ENCODE results near the gene SLC22A23. TPM values are rescaled to one million over a fixed set of nuclear protein-coding genes. Genes with fewer than 3 reads are reported as not detected.

Gene SLC22A23
- total RNA-seq, 2 experiments from 2014 or later = 13.4 to 13.6 TPM

- no peaks in the 10 kb centered on the region for H3K4me1 Mint-ChIP-seq (ENCODE audit: low read depth)
- Histone ChIP-seq H3K4me3 (ENCODE audit: low read length) (no peak overlapping the region), H3K27ac (ENCODE audit: low read depth in 1 of 2, low read length in 2 of 2) (no peak overlapping the region), H3K9me3 (ENCODE audit: control insufficient read depth in 1 of 2, insufficient read depth in 1 of 2, low read length in 2 of 2) (no peaks in the 10 kb centered on the region), H3K27me3 (ENCODE audit: control insufficient read depth in 1 of 2, insufficient read depth in 2 of 2, low read length in 2 of 2) (no peaks in the 10 kb centered on the region), H3K4me1 (ENCODE audit: insufficient read depth, low read length) (no peaks in the 10 kb centered on the region), H3K36me3 (ENCODE audit: insufficient read depth, low read length) (no peaks in the 10 kb centered on the region)
- H3K4me3 Mint-ChIP-seq = no peak overlapping the region
- ChIA-PET CTCF (interaction anchor here (0.7 kb wide), 1 partner anchor 44 kb away, joined by 3 read pairs; no protein-coding TSS in a partner anchor), POLR2A (no interaction called here)
- H3K36me3 Mint-ChIP-seq (ENCODE audit: low read depth) = no peaks in the 10 kb centered on the region
- intact Hi-C loops (cut with DNase I, micrococcal nuclease) = no loop called here
- H3K27ac Mint-ChIP-seq = no peak overlapping the region
- no peaks in the 10 kb centered on the region for H3K27me3 Mint-ChIP-seq
- DNase-seq (no peak), ATAC-seq (ENCODE audit: poor library complexity) (no peak)
- TF ChIP-seq, protein P1, sequence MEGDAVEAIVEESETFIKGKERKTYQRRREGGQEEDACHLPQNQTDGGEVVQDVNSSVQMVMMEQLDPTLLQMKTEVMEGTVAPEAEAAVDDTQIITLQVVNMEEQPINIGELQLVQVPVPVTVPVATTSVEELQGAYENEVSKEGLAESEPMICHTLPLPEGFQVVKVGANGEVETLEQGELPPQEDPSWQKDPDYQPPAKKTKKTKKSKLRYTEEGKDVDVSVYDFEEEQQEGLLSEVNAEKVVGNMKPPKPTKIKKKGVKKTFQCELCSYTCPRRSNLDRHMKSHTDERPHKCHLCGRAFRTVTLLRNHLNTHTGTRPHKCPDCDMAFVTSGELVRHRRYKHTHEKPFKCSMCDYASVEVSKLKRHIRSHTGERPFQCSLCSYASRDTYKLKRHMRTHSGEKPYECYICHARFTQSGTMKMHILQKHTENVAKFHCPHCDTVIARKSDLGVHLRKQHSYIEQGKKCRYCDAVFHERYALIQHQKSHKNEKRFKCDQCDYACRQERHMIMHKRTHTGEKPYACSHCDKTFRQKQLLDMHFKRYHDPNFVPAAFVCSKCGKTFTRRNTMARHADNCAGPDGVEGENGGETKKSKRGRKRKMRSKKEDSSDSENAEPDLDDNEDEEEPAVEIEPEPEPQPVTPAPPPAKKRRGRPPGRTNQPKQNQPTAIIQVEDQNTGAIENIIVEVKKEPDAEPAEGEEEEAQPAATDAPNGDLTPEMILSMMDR (IDR thresholded peaks at IDR 0.05) = no peak
- no peaks in the 10 kb centered on the region for H3K9me3 Mint-ChIP-seq
Measured at GRCh38 chr6:3397229-3398164, 59.4 kb downstream of the SLC22A23 start.

DNA sequence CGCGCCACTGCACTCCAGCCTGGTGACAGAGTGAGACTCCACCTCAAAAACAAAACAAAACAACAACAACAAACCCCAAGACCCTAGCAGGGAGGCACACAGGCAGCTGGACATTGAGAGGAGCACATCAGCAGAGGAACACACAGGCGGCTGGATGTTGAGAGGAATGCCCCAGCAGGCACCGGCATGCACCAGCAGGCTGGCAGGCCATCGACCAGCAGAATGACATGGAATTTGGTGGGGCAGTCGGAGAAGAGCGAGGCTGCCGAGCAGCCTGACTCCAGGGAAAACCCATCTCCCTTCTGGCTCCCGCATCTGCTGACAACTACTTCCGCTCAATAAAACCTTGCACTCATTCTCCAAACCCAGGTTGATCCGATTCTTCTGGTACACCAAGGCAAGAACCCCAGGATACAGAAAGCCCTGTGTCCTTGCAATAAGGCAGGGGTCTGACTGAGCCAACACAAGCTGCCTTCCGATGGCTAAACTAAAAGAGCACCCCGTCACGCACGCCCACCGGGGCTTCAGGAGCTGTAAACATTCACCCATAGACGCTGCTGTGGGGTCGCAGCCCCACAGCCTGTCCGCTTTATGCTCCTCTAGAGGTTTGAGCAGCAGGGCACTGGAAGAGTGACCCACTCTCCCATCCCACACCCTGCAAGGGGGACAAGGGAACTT is 60.2 kb downstream of the SLC22A23 start:
- ChIA-PET POLR2A (no interaction called here), CTCF (no interaction called here)
- no peaks in the 10 kb centered on the region for H3K9me3 Mint-ChIP-seq
- Histone ChIP-seq H3K4me3 (ENCODE audit: low read length) (no peak overlapping the region), H3K9me3 (ENCODE audit: control insufficient read depth in 1 of 2, insufficient read depth in 1 of 2, low read length in 2 of 2) (no peaks in the 10 kb centered on the region), H3K27me3 (ENCODE audit: control insufficient read depth in 1 of 2, insufficient read depth in 2 of 2, low read length in 2 of 2) (no peaks in the 10 kb centered on the region), H3K36me3 (ENCODE audit: insufficient read depth, low read length) (no peaks in the 10 kb centered on the region), H3K27ac (ENCODE audit: low read depth in 1 of 2, low read length in 2 of 2) (no peak overlapping the region), H3K4me1 (ENCODE audit: insufficient read depth, low read length) (no peaks in the 10 kb centered on the region)
- TF ChIP-seq, protein P1 (IDR thresholded peaks at IDR 0.05) = no peak
- no peak for ATAC-seq (ENCODE audit: poor library complexity)
- no peak overlapping the region for H3K27ac Mint-ChIP-seq
- H3K36me3 Mint-ChIP-seq (ENCODE audit: low read depth) = no peaks in the 10 kb centered on the region
- H3K4me1 Mint-ChIP-seq (ENCODE audit: low read depth) = no peaks in the 10 kb centered on the region
- H3K4me3 Mint-ChIP-seq = no peak overlapping the region
- no peaks in the 10 kb centered on the region for H3K27me3 Mint-ChIP-seq
- intact Hi-C loops (cut with DNase I, micrococcal nuclease) = no loop called here
- no peak for DNase-seq

- Histone ChIP-seq H3K4me3 (ENCODE audit: low read length) (no peak overlapping the region), H3K36me3 (ENCODE audit: insufficient read depth, low read length) (no peaks in the 10 kb centered on the region), H3K27ac (ENCODE audit: low read depth in 1 of 2, low read length in 2 of 2) (no peak overlapping the region), H3K4me1 (ENCODE audit: insufficient read depth, low read length) (no peaks in the 10 kb centered on the region), H3K27me3 (ENCODE audit: control insufficient read depth in 1 of 2, insufficient read depth in 2 of 2, low read length in 2 of 2) (no peaks in the 10 kb centered on the region), H3K9me3 (ENCODE audit: control insufficient read depth in 1 of 2, insufficient read depth in 1 of 2, low read length in 2 of 2) (no peaks in the 10 kb centered on the region)
- Mint-ChIP-seq H3K4me3 (no peak overlapping the region), H3K27ac (no peak overlapping the region), H3K27me3 (no peaks in the 10 kb centered on the region), H3K4me1 (ENCODE audit: low read depth) (no peaks in the 10 kb centered on the region), H3K9me3 (no peaks in the 10 kb centered on the region), H3K36me3 (ENCODE audit: low read depth) (no peaks in the 10 kb centered on the region)
- ChIA-PET CTCF (no interaction called here), POLR2A (no interaction called here)
- TF ChIP-seq, protein P1 (IDR thresholded peaks at IDR 0.05) = no peak
- intact Hi-C loops (cut with DNase I, micrococcal nuclease) = no loop called here
- DNase-seq (no peak), ATAC-seq (ENCODE audit: poor library complexity) (no peak)
Measured at GRCh38 chr6:3394671-3395070, 62.2 kb downstream of the SLC22A23 start.
